Measurements from ENCODE around the gene PARVA.

- no peak for TF ChIP-seq GATA3 (IDR thresholded peaks at IDR 0.05; ENCODE audit: low read depth, low read length)
- peak; percentile 43; the same call in 1 of the 2 replicates for TF ChIP-seq GATA2 (IDR thresholded peaks at IDR 0.05; ENCODE audit: low read depth, low read length)
Observed at GRCh38 chr11:12512132-12512531, 134.8 kb downstream of the PARVA start.
